ENCODE measurements around the gene TMEM156.

The TMEM156 gene

DNA sequence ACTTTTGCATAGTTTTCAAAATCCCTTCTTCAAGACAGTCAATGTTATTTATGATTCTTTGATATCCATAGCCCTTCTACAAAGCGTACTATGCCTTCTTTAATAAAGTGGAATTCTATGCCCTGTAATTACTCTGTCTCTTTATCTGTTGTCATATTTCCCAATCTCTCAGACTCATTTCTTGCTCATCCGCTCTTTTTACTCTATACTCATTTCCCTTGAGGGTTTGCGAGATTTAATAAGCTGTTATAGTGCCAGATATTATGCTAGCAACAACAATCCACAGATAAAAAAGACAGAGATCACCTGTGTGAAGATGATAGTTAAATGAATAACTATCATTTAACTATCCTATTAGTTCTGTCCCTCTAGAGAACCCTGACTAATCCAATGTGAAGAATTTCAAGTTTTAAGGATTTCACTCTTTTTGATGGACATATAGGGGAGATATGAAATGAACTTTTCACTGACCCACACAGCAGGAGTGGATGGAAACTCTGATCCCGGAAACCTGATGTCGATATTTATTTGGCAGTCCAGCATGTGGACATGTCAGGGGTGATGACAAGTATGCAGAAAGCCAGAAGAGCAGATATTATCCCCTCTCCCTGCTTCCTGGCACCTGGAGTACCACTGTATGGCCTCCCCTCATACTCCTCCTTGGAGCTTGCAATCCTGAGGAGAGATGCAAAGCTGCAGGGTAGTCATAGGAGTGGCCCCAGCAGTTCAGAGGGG lies 49.7 kb downstream of the TMEM156 start:
- no peak overlapping the region for H3K27ac ChIP-seq
- TF ChIP-seq ZFX (IDR thresholded peaks at IDR 0.05; ENCODE audit: borderline replicate concordance): no peak
- TF ChIP-seq, protein P1, sequence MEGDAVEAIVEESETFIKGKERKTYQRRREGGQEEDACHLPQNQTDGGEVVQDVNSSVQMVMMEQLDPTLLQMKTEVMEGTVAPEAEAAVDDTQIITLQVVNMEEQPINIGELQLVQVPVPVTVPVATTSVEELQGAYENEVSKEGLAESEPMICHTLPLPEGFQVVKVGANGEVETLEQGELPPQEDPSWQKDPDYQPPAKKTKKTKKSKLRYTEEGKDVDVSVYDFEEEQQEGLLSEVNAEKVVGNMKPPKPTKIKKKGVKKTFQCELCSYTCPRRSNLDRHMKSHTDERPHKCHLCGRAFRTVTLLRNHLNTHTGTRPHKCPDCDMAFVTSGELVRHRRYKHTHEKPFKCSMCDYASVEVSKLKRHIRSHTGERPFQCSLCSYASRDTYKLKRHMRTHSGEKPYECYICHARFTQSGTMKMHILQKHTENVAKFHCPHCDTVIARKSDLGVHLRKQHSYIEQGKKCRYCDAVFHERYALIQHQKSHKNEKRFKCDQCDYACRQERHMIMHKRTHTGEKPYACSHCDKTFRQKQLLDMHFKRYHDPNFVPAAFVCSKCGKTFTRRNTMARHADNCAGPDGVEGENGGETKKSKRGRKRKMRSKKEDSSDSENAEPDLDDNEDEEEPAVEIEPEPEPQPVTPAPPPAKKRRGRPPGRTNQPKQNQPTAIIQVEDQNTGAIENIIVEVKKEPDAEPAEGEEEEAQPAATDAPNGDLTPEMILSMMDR (IDR thresholded peaks at IDR 0.05): no peak

DNA sequence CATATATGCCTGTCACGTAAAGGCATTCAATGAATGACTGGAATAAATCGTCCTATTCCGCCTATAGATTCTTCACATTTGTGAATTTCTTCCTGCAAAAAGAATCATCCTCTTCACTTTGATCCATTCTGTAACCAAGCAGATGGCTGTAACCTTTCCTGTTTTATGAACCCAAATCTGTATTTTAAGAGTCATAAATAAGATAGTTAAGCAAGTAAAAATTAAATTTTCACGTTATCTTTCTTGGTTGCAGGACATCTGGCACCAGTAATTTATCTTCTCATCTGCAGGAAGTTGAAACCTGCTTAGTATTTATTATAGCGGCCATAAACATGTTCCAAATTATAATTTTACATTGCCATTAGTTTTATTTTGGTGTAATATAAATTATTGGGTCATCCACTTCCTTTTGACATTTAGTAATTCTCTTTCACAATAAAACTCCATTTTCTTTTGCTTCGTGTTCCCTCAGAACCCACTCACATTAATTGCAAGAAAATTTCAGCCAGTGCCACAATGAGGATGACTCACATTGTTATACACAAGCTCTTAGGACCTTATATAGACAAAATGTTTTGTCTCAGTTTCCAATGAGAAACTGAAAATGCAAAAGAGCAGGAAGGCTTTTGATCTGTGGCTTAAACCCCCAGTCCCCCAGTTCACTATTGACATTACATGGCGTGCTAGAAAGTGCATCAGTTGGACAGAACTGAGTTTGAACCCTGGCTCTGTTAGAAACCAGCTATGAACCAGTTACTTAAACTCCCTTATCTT lies 51.1 kb downstream of the TMEM156 start:
- TF ChIP-seq, protein P1 (IDR thresholded peaks at IDR 0.05): no peak
- no peak for TF ChIP-seq ZFX (IDR thresholded peaks at IDR 0.05; ENCODE audit: borderline replicate concordance)

DNA sequence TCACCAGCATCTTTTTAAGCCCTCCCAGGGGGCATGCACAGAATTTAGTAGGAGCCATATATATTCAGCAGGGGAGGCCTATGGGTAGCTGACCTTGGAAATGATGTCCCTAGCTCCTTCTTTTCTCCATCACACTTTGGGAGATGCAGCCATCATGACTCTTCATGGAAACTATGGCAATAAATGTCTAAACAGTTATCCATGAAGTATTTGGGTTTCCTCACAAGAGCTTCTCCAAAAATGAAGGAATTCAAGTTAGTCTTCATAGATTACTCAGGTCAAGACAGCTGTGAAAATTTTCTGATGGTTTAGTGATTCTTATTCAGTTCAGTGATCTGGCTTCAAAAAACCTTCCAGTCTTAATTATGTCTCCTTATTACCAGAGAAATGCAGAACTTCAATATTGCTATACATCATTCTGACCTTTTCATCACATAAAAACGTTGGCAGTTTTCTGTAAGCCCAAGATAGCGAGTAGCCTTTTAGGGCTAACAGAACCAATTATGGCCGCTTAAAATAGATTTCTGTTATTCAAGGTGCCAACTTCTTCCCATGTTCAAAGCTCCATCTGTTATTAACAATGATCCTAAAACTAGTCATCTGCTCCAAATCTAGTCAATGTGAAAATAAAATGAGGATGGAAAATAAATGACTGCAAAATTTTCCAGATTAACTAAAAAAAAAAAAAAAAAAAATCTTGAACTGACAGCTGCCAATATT lies 52.5 kb downstream of the TMEM156 start:
- H3K27ac ChIP-seq: no peak overlapping the region
- no peak for TF ChIP-seq ZFX (IDR thresholded peaks at IDR 0.05; ENCODE audit: borderline replicate concordance)
- TF ChIP-seq, protein P1 (IDR thresholded peaks at IDR 0.05): no peak

More for the DNA sequence above, 51.1 kb downstream of the TMEM156 start:
- no peak overlapping the region for H3K27ac ChIP-seq

DNA sequence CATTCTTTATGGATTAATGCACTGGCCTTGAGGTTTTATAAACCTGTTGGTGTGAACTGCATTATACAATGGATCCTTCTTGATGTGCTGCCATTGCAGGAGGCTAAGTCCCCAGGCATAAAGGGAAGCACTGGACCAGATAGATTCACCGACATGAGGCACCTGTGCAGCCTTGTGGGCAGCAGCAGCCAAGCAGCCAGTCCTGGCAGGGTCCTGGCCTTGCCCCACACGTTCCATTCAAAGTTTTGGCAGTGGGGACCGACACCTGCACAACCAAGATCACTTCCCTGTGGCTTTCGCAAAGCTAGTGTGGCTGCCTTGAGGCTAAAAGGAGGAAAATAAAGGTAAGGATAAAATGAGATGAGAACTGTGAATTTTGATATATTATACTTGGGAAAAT lies 53.1 kb downstream of the TMEM156 start:
- H3K27ac ChIP-seq: no peak overlapping the region
- TF ChIP-seq ZFX (IDR thresholded peaks at IDR 0.05; ENCODE audit: borderline replicate concordance): no peak
- TF ChIP-seq, protein P1 (IDR thresholded peaks at IDR 0.05): no peak

DNA sequence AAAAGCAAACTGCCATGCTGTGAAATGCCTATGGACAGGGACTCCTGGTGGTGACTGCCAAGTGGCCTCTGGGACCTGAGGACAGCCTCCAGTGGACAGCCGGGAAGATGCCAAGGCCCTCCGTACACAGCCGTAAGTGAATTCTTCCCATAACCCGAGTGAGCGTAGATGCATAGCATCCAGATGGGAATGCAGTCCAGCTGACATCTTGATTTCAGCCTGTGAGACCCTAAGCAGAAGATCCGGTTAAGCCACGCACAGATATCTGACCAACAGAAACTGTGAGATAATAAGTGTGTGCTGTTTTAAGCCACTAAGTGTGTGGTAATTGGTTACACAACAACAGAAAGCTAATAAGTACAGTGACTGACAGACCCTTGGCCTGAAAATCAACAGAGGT lies 55.9 kb downstream of the TMEM156 start:
- H3K27ac ChIP-seq: no peak overlapping the region
- TF ChIP-seq, protein P1 (IDR thresholded peaks at IDR 0.05): no peak
- no peak for TF ChIP-seq ZFX (IDR thresholded peaks at IDR 0.05; ENCODE audit: borderline replicate concordance)

DNA sequence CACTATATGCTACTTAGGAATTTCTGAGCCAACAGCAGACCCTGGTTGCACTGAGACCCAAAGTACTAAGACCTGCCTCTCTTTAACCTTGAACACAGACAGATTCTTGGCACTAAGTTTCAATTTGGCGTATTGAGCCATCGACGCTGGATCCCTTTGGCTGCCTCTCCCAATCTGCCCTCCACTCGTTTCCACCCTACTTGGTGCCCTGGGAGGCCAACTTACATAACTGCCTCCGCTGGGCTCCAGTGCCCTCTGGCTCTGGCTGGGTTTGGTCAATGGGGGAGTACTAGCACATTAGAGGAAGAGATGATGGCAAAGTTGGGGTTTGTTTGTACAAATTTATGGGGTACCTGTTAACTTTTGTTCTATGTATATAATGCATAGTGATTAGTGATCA lies 63.5 kb downstream of the TMEM156 start:
- TF ChIP-seq ZFX (IDR thresholded peaks at IDR 0.05; ENCODE audit: borderline replicate concordance): no peak
- TF ChIP-seq, protein P1 (IDR thresholded peaks at IDR 0.05): no peak
- H3K27ac ChIP-seq: no peak overlapping the region
